Measurements from ENCODE around the gene SAXO1. TPM values are rescaled to one million over a fixed set of nuclear protein-coding genes. Genes with fewer than 3 reads are reported as not detected.
"Not testable (repeated sequence)": the region's sequence is repeated elsewhere in the genome, so short reads cannot be mapped to it uniquely, and the experiment has no call there.

The SAXO1 gene
- total RNA-seq, 1 donor from 2014 or later = 0.14 TPM

DNA sequence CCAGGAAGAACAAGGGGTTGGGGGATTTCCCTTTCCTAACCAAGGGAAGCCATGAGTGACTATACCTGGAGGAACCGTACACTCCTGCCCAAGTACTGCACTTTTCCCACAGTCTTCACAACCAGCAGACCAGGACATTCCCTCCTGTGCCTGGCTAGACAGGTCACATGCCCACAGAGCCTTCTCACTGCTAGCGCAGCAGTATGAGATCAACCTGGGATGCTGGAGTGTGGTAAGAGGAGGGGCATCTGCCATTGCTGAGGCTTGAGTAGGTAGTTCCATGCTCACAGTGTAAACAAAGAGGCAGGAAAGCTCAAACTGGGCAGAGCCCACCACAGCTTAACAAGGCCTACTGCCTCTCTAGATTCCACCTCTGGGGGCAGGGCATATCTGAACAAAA, 35.9 kb downstream of the SAXO1 start:
- Mint-ChIP-seq H3K4me1 (no peaks in the 10 kb centered on the region), H3K4me3 (no peak overlapping the region), H3K27me3 (ENCODE audit: low read depth) (no peaks in the 10 kb centered on the region), H3K9me3 (peaks cover 9% of the 10 kb centered on the region), H3K36me3 (ENCODE audit: low read depth) (peaks cover 13% of the 10 kb centered on the region), H3K27ac (ENCODE audit: unreplicated experiment) (no peak overlapping the region)
- TF ChIP-seq CTCF (conservative IDR thresholded peaks at IDR 0.05) = no peak
- no peak for DNase-seq (ENCODE audit: low read depth, low spot score)

GRCh38 chr9:18996211-18996610, 36.8 kb downstream of the SAXO1 start:
- no peak for TF ChIP-seq CTCF (conservative IDR thresholded peaks at IDR 0.05)
- Mint-ChIP-seq H3K27ac (ENCODE audit: unreplicated experiment) (no peak overlapping the region), H3K27me3 (ENCODE audit: low read depth) (no peaks in the 10 kb centered on the region), H3K4me1 (no peaks in the 10 kb centered on the region), H3K36me3 (ENCODE audit: low read depth) (peaks cover 13% of the 10 kb centered on the region), H3K9me3 (peaks cover 9% of the 10 kb centered on the region), H3K4me3 (no peak overlapping the region)
- no peak for DNase-seq (ENCODE audit: low read depth, low spot score)

DNA sequence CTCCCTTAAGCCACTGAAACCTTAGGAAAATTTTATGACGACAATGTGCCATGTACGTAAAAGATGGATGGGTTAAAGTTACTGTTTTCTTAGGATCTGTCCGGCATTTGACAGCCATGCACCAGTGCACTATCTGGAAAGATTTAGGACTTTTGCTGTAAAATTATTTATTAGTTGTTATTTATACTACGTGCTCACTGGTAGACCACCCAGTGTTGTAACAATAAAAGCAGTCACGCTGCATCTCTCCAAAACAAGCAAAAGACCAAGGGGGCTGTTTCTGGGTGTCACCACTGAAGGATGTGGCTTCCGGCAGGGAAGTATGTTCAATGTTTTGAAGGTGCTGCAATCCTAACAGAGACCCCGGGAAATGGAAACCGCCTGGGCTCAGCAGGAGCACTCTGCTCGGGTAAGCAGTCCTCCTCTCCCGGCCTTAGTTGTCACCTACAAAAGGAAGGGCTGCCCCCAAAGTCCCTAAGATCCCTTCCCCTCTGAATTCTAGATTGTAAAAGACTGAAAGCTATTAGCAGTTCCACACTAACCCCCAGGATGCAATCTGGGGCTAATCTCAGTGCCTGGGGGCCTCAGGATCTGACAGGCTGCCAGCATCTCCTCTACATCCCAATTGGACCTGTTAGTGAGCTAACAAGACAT, 38.6 kb downstream of the SAXO1 start:
- TF ChIP-seq CTCF (conservative IDR thresholded peaks at IDR 0.05) = no peak
- H3K27ac Mint-ChIP-seq (ENCODE audit: unreplicated experiment) = no peak overlapping the region
- no peak overlapping the region for H3K4me3 Mint-ChIP-seq
- DNase-seq (ENCODE audit: low read depth, low spot score) = no peak
- no peaks in the 10 kb centered on the region for H3K27me3 Mint-ChIP-seq (ENCODE audit: low read depth)
- H3K9me3 Mint-ChIP-seq = peaks cover 9% of the 10 kb centered on the region
- peaks cover 9% of the 10 kb centered on the region for H3K36me3 Mint-ChIP-seq (ENCODE audit: low read depth)
- H3K4me1 Mint-ChIP-seq = no peaks in the 10 kb centered on the region

GRCh38 chr9:18991197-18991596, 41.8 kb downstream of the SAXO1 start:
- H3K27me3 Mint-ChIP-seq (ENCODE audit: low read depth); H3K27ac Mint-ChIP-seq (ENCODE audit: unreplicated experiment); H3K36me3 Mint-ChIP-seq (ENCODE audit: low read depth); DNase-seq (ENCODE audit: low read depth, low spot score); H3K9me3 Mint-ChIP-seq; H3K4me3 Mint-ChIP-seq; H3K4me1 Mint-ChIP-seq: not testable (repeated sequence)

DNA sequence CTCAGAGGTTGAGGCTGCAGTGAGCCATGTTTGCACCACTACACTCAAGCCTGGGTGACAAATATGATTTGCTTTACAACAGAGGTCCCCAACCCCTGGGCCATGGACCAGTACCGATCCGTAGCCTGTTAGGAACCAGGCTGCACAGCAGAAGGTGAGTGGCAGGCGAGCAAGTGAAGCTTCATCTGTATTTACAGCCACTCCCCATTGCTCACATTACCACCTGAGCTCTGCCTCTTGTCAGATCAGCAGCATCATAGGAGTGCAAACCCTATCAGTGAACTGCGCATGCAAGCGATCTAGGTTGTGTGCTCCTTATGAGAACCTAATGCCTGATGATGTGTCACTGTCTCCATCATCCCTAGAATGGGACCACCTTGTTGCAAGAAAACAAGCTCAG, 42.5 kb downstream of the SAXO1 start:
- DNase-seq (ENCODE audit: low read depth, low spot score) = no peak
- H3K4me3 Mint-ChIP-seq = no peak overlapping the region
- no peaks in the 10 kb centered on the region for H3K36me3 Mint-ChIP-seq (ENCODE audit: low read depth)
- no peak for TF ChIP-seq CTCF (conservative IDR thresholded peaks at IDR 0.05)
- H3K27ac Mint-ChIP-seq (ENCODE audit: unreplicated experiment) = no peak overlapping the region
- peaks cover 7% of the 10 kb centered on the region for H3K4me1 Mint-ChIP-seq
- H3K27me3 Mint-ChIP-seq (ENCODE audit: low read depth) = no peaks in the 10 kb centered on the region
- no peaks in the 10 kb centered on the region for H3K9me3 Mint-ChIP-seq

DNA sequence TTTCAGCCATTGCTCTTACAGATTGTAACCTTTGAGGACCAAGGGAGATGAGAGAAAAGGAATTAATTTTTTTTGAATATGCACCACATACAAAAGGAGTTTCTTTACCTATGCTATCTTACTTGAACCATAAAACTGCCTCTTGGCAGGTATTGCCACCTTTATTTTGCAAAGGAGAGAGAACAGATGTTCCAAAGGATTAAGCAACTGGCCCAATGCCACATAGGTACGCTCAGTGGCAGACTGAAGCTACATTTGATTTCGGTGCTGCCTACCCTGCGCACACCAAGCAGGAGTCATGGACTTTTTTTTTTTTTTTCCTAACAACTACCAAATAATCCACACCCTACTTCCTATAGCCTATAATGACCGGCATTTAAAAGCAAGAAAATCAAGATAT, 43.1 kb downstream of the SAXO1 start:
- Mint-ChIP-seq H3K27ac (ENCODE audit: unreplicated experiment) (no peak overlapping the region), H3K9me3 (no peaks in the 10 kb centered on the region), H3K27me3 (ENCODE audit: low read depth) (no peaks in the 10 kb centered on the region), H3K4me1 (peaks cover 7% of the 10 kb centered on the region), H3K4me3 (no peak overlapping the region), H3K36me3 (ENCODE audit: low read depth) (no peaks in the 10 kb centered on the region)
- no peak for TF ChIP-seq CTCF (conservative IDR thresholded peaks at IDR 0.05)
- no peak for DNase-seq (ENCODE audit: low read depth, low spot score)
